ENCODE measurements around the gene VOPP1.

VOPP1 gene

DNA sequence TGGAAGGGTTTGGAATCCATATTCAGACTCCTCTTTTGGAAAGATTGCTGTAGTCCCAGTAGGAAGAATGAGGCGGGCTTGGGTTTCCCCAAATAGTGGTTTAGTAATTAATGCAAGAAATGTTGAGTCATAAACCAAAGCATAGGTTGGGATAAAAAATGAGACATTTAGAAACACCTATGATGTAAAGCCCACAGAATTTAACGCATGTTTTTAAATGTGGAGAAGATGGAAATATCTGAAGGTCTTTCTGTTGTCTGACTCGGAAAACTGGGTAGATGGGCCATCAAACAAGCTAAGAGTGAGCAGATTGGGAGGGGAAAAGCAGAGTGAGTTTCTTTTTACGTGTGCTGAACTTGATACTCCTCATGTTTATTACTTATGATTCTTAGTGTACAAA, 145.0 kb downstream of the VOPP1 start:
- no peak for DNase-seq

- no peak for DNase-seq
Observed at GRCh38 chr7:55426676-55427075, 145.6 kb downstream of the VOPP1 start.

DNA sequence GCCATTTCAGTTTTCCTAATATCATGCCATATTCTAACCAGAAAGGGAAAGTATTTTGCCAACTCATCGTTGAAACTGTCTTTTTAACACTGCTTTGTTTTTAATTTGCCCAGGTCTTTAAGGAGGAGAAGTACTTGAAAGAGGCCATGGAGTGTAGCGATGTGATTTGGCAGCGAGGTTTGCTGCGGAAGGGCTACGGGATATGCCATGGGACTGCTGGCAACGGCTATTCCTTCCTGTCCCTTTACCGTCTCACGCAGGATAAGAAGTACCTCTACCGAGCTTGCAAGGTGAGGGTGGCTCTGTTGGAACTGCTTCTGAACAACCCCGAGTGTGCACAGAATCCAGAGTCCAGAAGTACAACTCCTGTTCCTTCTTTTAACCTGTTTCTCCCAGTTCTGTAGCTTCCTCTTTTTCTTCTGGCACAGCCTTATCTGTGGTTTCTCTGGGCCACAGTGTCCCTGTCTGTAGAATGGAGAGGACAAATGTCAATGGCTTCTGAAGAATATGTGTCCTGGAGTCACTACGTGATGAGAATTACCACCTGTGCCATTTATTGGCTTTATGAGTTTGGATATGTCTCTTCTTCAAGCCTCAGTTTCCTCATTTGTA, 147.1 kb downstream of the VOPP1 start:
- no peak for DNase-seq

GRCh38 chr7:55423891-55424290, 148.4 kb downstream of the VOPP1 start:
- no peak for DNase-seq

- no peak for DNase-seq
Observed at GRCh38 chr7:55423277-55423711, 149.0 kb downstream of the VOPP1 start.
